PC-9 (cell line): Measurements from ENCODE around the gene ACAD11. TPM values are rescaled to one million over a fixed set of nuclear protein-coding genes. Genes with fewer than 3 reads are reported as not detected.

Source experiments
- BruUV-seq: library from RNA; stranded (reverse); fragments of 400-500 nt; replicated peaks from 2 replicates; lab custom pipeline; 2021; lab: Mats Ljungman, UMichigan
- CTCF ChIA-PET: fragments of 300-600 bp; sonication (Branson Sonifier 250); formaldehyde crosslinking; loops from one replicate; lab custom pipeline; 2022; ENCODE audit warnings: antibody characterized with exemption; lab: Charles Lee
- POLR2A ChIA-PET: fragments of 300-600 bp; sonication (Branson Sonifier 250); formaldehyde crosslinking; loops from one replicate; lab custom pipeline; 2022; ENCODE audit warnings: antibody characterized with exemption; ENCODE audit not compliant: unreplicated experiment; lab: Charles Lee
- DNase-seq, 2 experiments: peaks; one replicate each; pipeline versions ENCODE4 v3.0.0 to v3.0.0-alpha.2; 2015 to 2022; ENCODE audit warnings: mixed read lengths in 1 of 2
- H2AFZ ChIP-seq: fragments of 200-600 bp; sonication (generic); 2 replicates; pipeline ENCODE4 v1.8.1; 2017; ENCODE audit warnings: antibody characterized with exemption
- H3F3A ChIP-seq: fragments of 200-600 bp; sonication (generic); 2 replicates; pipeline ENCODE4 v1.8.1; 2017; ENCODE audit warnings: antibody characterized with exemption, mild to moderate bottlenecking, low read depth; ENCODE audit not compliant: insufficient read depth
- H3K27ac ChIP-seq: fragments of 200-600 bp; sonication (generic); 2 replicates; pipeline ENCODE4 v1.6.1; 2016; ENCODE audit warnings: mixed run types
- H3K27me3 ChIP-seq: fragments of 200-600 bp; sonication (generic); 2 replicates; pipeline ENCODE4 v1.6.1; 2016; ENCODE audit warnings: low read depth, mixed run types; ENCODE audit not compliant: insufficient read depth
- H3K36me3 ChIP-seq: fragments of 200-600 bp; sonication (generic); 2 replicates; pipeline ENCODE4 v1.6.1; 2016; ENCODE audit warnings: low read depth, mixed run types
- H3K4me1 ChIP-seq: fragments of 200-600 bp; sonication (generic); replicated peaks from 2 replicates; pipeline ENCODE4 v1.6.1; 2016; ENCODE audit warnings: mixed run types; ENCODE audit not compliant: insufficient read depth
- H3K4me2 ChIP-seq: fragments of 200-600 bp; sonication (generic); 2 replicates; pipeline ENCODE4 v1.6.1; 2017; ENCODE audit warnings: mixed run types
- H3K4me3 ChIP-seq: fragments of 200-600 bp; sonication (generic); 2 replicates; pipeline ENCODE4 v1.6.1; 2016; ENCODE audit warnings: mixed run types
- H3K79me2 ChIP-seq: fragments of 200-600 bp; sonication (generic); 2 replicates; pipeline ENCODE4 v1.6.1; 2017; ENCODE audit warnings: low read depth, mixed run types
- H3K9me2 ChIP-seq: fragments of 200-600 bp; sonication (generic); 2 replicates; pipeline ENCODE4 v1.8.1; 2017; ENCODE audit warnings: mild to moderate bottlenecking; ENCODE audit not compliant: insufficient read depth
- H3K9me3 ChIP-seq: fragments of 200-600 bp; sonication (generic); 2 replicates; pipeline ENCODE4 v1.8.1; 2016; ENCODE audit warnings: low read depth; ENCODE audit not compliant: insufficient read depth
- H4K20me1 ChIP-seq: fragments of 200-600 bp; sonication (generic); 2 replicates; pipeline ENCODE4 v1.8.1; 2017; ENCODE audit not compliant: insufficient read depth
- CTCF ChIP-seq: fragments of 200-600 bp; sonication (generic); conservative IDR thresholded peaks from 2 replicates; pipeline ENCODE4 v1.6.1; 2017; ENCODE audit warnings: mixed run types, antibody characterized with exemption, mild to moderate bottlenecking, moderate library complexity
- EZH2 ChIP-seq: fragments of 200-600 bp; sonication (generic); IDR thresholded peaks from 2 replicates; pipeline ENCODE4 v1.8.0; 2017; ENCODE audit warnings: antibody characterized with exemption, low read depth
- intact Hi-C: fragments of 100-400 bp; cut with micrococcal nuclease; formaldehyde crosslinking; loops from one replicate; pipeline ENCODE4 v1.10.0; 2022; ENCODE audit not compliant: unreplicated experiment
- total RNA-seq: library from RNA; stranded (reverse); gene quantifications from 2 replicates; pipeline ENCODE4 v1.2.3, GENCODE V29; 2021

Gene ACAD11
- total RNA-seq, 1 experiment from 2014 or later: 13.2 TPM

- intact Hi-C loops: no loop called here
- TF ChIP-seq EZH2: no peak
- TF ChIP-seq CTCF: no peak
- H3K9me3 ChIP-seq: no peaks in the 10 kb centered on the region
- H3K4me3 ChIP-seq: no peak overlapping the region
- CTCF ChIA-PET: no interaction called here
- POLR2A ChIA-PET: no interaction called here
- no peak overlapping the region for H2AFZ ChIP-seq
- no peak for DNase-seq
- no peaks in the 10 kb centered on the region for H4K20me1 ChIP-seq
- no peaks in the 10 kb centered on the region for H3K9me2 ChIP-seq
- H3K36me3 ChIP-seq: no peaks in the 10 kb centered on the region
- no TSS peak for BruUV-seq
- 0 out of 2 replicates have a peak, but pooled peaks cover 1% of the 10 kb centered on the region for H3K4me1 ChIP-seq
- H3K79me2 ChIP-seq: no peaks in the 10 kb centered on the region
- H3K27me3 ChIP-seq: no peaks in the 10 kb centered on the region
- H3F3A ChIP-seq: no peaks in the 10 kb centered on the region
- no peak overlapping the region for H3K4me2 ChIP-seq
- no peak overlapping the region for H3K27ac ChIP-seq
Observed at GRCh38 chr3:132555306-132556035, 104.1 kb downstream of the ACAD11 start.

GRCh38 chr3:132554437-132554836 lies 105.2 kb downstream of the ACAD11 start:
- Histone ChIP-seq H3K9me2 (no peaks in the 10 kb centered on the region), H3K79me2 (no peaks in the 10 kb centered on the region), H3K9me3 (no peaks in the 10 kb centered on the region), H2AFZ (no peak overlapping the region), H3K27me3 (no peaks in the 10 kb centered on the region), H3K4me1 (peaks cover 8% of the 10 kb centered on the region; the same call in 1 of the 2 replicates), H3K36me3 (no peaks in the 10 kb centered on the region), H3F3A (no peaks in the 10 kb centered on the region), H3K27ac (no peak overlapping the region), H3K4me2 (no peak overlapping the region), H4K20me1 (no peaks in the 10 kb centered on the region), H3K4me3 (no peak overlapping the region)
- intact Hi-C loops: no loop called here
- no peak for DNase-seq
- CTCF ChIA-PET: no interaction called here
- POLR2A ChIA-PET: no interaction called here
- no TSS peak for BruUV-seq
- TF ChIP-seq CTCF: no peak

GRCh38 chr3:132553826-132554225 lies 105.8 kb downstream of the ACAD11 start:
- DNase-seq: no peak
- CTCF ChIA-PET: no interaction called here
- POLR2A ChIA-PET: no interaction called here
- no peak overlapping the region for H2AFZ ChIP-seq
- no peaks in the 10 kb centered on the region for H3K9me2 ChIP-seq
- no peaks in the 10 kb centered on the region for H3K36me3 ChIP-seq
- H3K9me3 ChIP-seq: no peaks in the 10 kb centered on the region
- intact Hi-C loops: no loop called here
- no peaks in the 10 kb centered on the region for H4K20me1 ChIP-seq
- TF ChIP-seq CTCF: no peak
- TF ChIP-seq EZH2: no peak
- H3F3A ChIP-seq: no peaks in the 10 kb centered on the region
- H3K27ac ChIP-seq: no peak overlapping the region
- H3K27me3 ChIP-seq: no peaks in the 10 kb centered on the region
- H3K4me3 ChIP-seq: no peak overlapping the region
- BruUV-seq: no TSS peak
- H3K4me2 ChIP-seq: no peak overlapping the region
- H3K79me2 ChIP-seq: no peaks in the 10 kb centered on the region
- peaks cover 8% of the 10 kb centered on the region; the same call in 1 of the 2 replicates for H3K4me1 ChIP-seq
